ENCODE measurements around the gene MAGEA2B. TPM values are rescaled to one million over a fixed set of nuclear protein-coding genes. Genes with fewer than 3 reads are reported as not detected.
"Not testable (repeated sequence)": the region's sequence is repeated elsewhere in the genome, so short reads cannot be mapped to it uniquely, and the experiment has no call there.

Gene MAGEA2B
- total and polyA plus RNA-seq, 2 of the 4 experiments (the other 2 are of a cell fraction) = not detected

DNA sequence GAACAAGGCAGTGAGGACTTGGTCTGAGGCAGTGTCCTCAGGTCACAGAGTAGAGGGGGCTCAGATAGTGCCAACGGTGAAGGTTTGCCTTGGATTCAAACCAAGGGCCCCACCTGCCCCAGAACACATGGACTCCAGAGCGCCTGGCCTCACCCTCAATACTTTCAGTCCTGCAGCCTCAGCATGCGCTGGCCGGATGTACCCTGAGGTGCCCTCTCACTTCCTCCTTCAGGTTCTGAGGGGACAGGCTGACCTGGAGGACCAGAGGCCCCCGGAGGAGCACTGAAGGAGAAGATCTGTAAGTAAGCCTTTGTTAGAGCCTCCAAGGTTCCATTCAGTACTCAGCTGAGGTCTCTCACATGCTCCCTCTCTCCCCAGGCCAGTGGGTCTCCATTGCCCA, 14.0 kb upstream of the MAGEA2B start:
- ATAC-seq (ENCODE audit: low read depth); H3K4ac ChIP-seq (ENCODE audit: low read depth, low read length); POLR2A ChIA-PET (ENCODE audit: unreplicated experiment); H3K56ac ChIP-seq (ENCODE audit: extremely low read depth, insufficient read depth, low read length); H2BK5ac ChIP-seq (ENCODE audit: low read depth, low read length, poor library complexity, severe bottlenecking); H4K91ac ChIP-seq (ENCODE audit: insufficient read depth, low read depth, low read length); H3K27me3 ChIP-seq (ENCODE audit: control insufficient read depth, insufficient read depth, low read length); BruUV-seq (replicated peaks); H4K20me1 ChIP-seq (ENCODE audit: insufficient read depth, low read length); H4K5ac ChIP-seq (ENCODE audit: low read depth, low read length); H2BK120ac ChIP-seq (ENCODE audit: low read depth, low read length); in situ Hi-C loops (cut with MboI; ENCODE audit: low sequenced_read_pairs); H3K9ac ChIP-seq (ENCODE audit: low read depth, low read length); H2BK20ac ChIP-seq (ENCODE audit: low read depth, low read length); H2AK9ac ChIP-seq (replicated peaks; ENCODE audit: low read depth, low read length, poor library complexity); H3K79me1 ChIP-seq (ENCODE audit: low read depth in 1 of 2, low read length in 2 of 2); H3K14ac ChIP-seq (replicated peaks; ENCODE audit: low read depth, low read length); H3K27ac ChIP-seq (ENCODE audit: insufficient read depth, low read length); intact Hi-C loops (cut with micrococcal nuclease); H2AFZ ChIP-seq (replicated peaks; ENCODE audit: low read length, poor library complexity); H4K8ac ChIP-seq (ENCODE audit: low read depth in 2 of 2, low read length in 2 of 2); DNase-seq; H3K9me1 ChIP-seq (ENCODE audit: insufficient read depth, low read length); H3K9me3 ChIP-seq (ENCODE audit: control insufficient read depth, insufficient read depth, low read length); H3K4me2 ChIP-seq (ENCODE audit: low read depth, low read length); H3K23ac ChIP-seq (ENCODE audit: low read depth, low read length); H3K4me3 ChIP-seq (ENCODE audit: insufficient read depth, low read depth, low read length); H3K18ac ChIP-seq (ENCODE audit: low read depth, low read length); dilution Hi-C loops (cut with HindIII; ENCODE audit: low sequenced_read_pairs, unreplicated experiment); H3K36me3 ChIP-seq (ENCODE audit: control insufficient read depth, insufficient read depth, low read length); CTCF ChIA-PET; H2AK5ac ChIP-seq (ENCODE audit: low read depth, low read length); H2BK15ac ChIP-seq (ENCODE audit: low read depth, low read length); H3K4me1 ChIP-seq (ENCODE audit: control insufficient read depth, insufficient read depth, low read length): not testable (repeated sequence)
- no CpG with 5 or more reads among the region's 5 CpGs for WGBS, 2 experiments (ENCODE audit: extremely low coverage in 2 of 2, insufficient read length in 1 of 2)

GRCh38 chrX:152706500-152706899, 7.9 kb upstream of the MAGEA2B start:
- 0% methylated on average over 1 of the region's 7 CpGs; no CpG with 5 or more reads in 1 of the 2 experiments for WGBS, 2 experiments (ENCODE audit: extremely low coverage in 2 of 2, insufficient read length in 1 of 2)
- H2AFZ ChIP-seq (replicated peaks; ENCODE audit: low read length, poor library complexity); H2BK120ac ChIP-seq (ENCODE audit: low read depth, low read length); H2AK5ac ChIP-seq (ENCODE audit: low read depth, low read length); H3K14ac ChIP-seq (replicated peaks; ENCODE audit: low read depth, low read length); H3K4me2 ChIP-seq (ENCODE audit: low read depth, low read length); H2AK9ac ChIP-seq (replicated peaks; ENCODE audit: low read depth, low read length, poor library complexity); H3K18ac ChIP-seq (ENCODE audit: low read depth, low read length); dilution Hi-C loops (cut with HindIII; ENCODE audit: low sequenced_read_pairs, unreplicated experiment); H2BK15ac ChIP-seq (ENCODE audit: low read depth, low read length); H3K27ac ChIP-seq (ENCODE audit: insufficient read depth, low read length); H4K91ac ChIP-seq (ENCODE audit: insufficient read depth, low read depth, low read length); CTCF ChIA-PET; BruUV-seq (replicated peaks); H3K9me3 ChIP-seq (ENCODE audit: control insufficient read depth, insufficient read depth, low read length); H3K36me3 ChIP-seq (ENCODE audit: control insufficient read depth, insufficient read depth, low read length); H3K79me1 ChIP-seq (ENCODE audit: low read depth in 1 of 2, low read length in 2 of 2); H4K20me1 ChIP-seq (ENCODE audit: insufficient read depth, low read length); H4K8ac ChIP-seq (ENCODE audit: low read depth in 2 of 2, low read length in 2 of 2); H3K4me1 ChIP-seq (ENCODE audit: control insufficient read depth, insufficient read depth, low read length); H3K4me3 ChIP-seq (ENCODE audit: insufficient read depth, low read depth, low read length); H3K9me1 ChIP-seq (ENCODE audit: insufficient read depth, low read length); H2BK5ac ChIP-seq (ENCODE audit: low read depth, low read length, poor library complexity, severe bottlenecking); POLR2A ChIA-PET (ENCODE audit: unreplicated experiment); H3K23ac ChIP-seq (ENCODE audit: low read depth, low read length); ATAC-seq (ENCODE audit: low read depth); H3K9ac ChIP-seq (ENCODE audit: low read depth, low read length); intact Hi-C loops (cut with micrococcal nuclease); DNase-seq; H4K5ac ChIP-seq (ENCODE audit: low read depth, low read length); H2BK20ac ChIP-seq (ENCODE audit: low read depth, low read length); H3K4ac ChIP-seq (ENCODE audit: low read depth, low read length); H3K56ac ChIP-seq (ENCODE audit: extremely low read depth, insufficient read depth, low read length); in situ Hi-C loops (cut with MboI; ENCODE audit: low sequenced_read_pairs); H3K27me3 ChIP-seq (ENCODE audit: control insufficient read depth, insufficient read depth, low read length): not testable (repeated sequence)
